GM12892 (cell line): Measurements from ENCODE around the gene DPH2.

ENCODE experiments used
- DNase-seq: peaks from one replicate; pipeline ENCODE4 v3.0.0; 2011; ENCODE audit not compliant: insufficient read length
- FAIRE-seq: peaks from 2 replicates; lab custom pipeline; 2011; peaks lifted over from hg19 to GRCh38; lab: Jason Lieb, UNC
- POLR2A ChIP-seq: IDR thresholded peaks from 2 replicates; pipeline ENCODE4 v1.6.1; 2011; ENCODE audit warnings: low read depth, low read length, control low read depth
- POLR2AphosphoS5 ChIP-seq: IDR thresholded peaks from 2 replicates; pipeline ENCODE4 v1.6.1; 2011; ENCODE audit warnings: low read depth, low read length, control low read depth
- TAF1 ChIP-seq: IDR thresholded peaks from 2 replicates; pipeline ENCODE4 v1.6.1; 2011; ENCODE audit warnings: low read depth, mild to moderate bottlenecking, control low read depth, low read length, borderline replicate concordance

DPH2 gene

GRCh38 chr1:43980255-43981134, 10.7 kb downstream of the DPH2 start:
- TF ChIP-seq TAF1 (no peak), POLR2A (no peak), POLR2AphosphoS5 (no peak)
- no peak for FAIRE-seq
- DNase-seq: no peak

GRCh38 chr1:43981135-43981491, 11.3 kb downstream of the DPH2 start:
- TF ChIP-seq POLR2A (no peak), TAF1 (no peak), POLR2AphosphoS5 (no peak)
- no peak for FAIRE-seq
- DNase-seq: no peak

GRCh38 chr1:43981636-43982035, 11.8 kb downstream of the DPH2 start:
- FAIRE-seq (no peak), DNase-seq (no peak)
- TF ChIP-seq TAF1: no peak
- TF ChIP-seq POLR2AphosphoS5: no peak
- no peak for TF ChIP-seq POLR2A

GRCh38 chr1:43982241-43982640, 12.4 kb downstream of the DPH2 start:
- FAIRE-seq (no peak), DNase-seq (no peak)
- TF ChIP-seq POLR2AphosphoS5: no peak
- no peak for TF ChIP-seq TAF1
- TF ChIP-seq POLR2A: no peak

GRCh38 chr1:43982808-43983207, 13.0 kb downstream of the DPH2 start:
- no peak for TF ChIP-seq POLR2A
- no peak for TF ChIP-seq TAF1
- no peak for TF ChIP-seq POLR2AphosphoS5
- FAIRE-seq (no peak), DNase-seq (no peak)

GRCh38 chr1:43983253-43983899, 13.6 kb downstream of the DPH2 start:
- FAIRE-seq: no peak
- DNase-seq: no peak
- no peak for TF ChIP-seq POLR2A

- TF ChIP-seq TAF1: no peak
- TF ChIP-seq POLR2AphosphoS5: no peak
- TF ChIP-seq POLR2A: no peak
- no peak for FAIRE-seq
- DNase-seq: no peak
These were observed 15.0 kb downstream of the DPH2 start for GRCh38 chr1:43984855-43985254.

GRCh38 chr1:43985984-43986595, 16.3 kb downstream of the DPH2 start:
- DNase-seq (no peak), FAIRE-seq (no peak)
- TF ChIP-seq POLR2A: no peak
- no peak for TF ChIP-seq POLR2AphosphoS5
- no peak for TF ChIP-seq TAF1

- no peak for TF ChIP-seq TAF1
- TF ChIP-seq POLR2AphosphoS5: no peak
- no peak for TF ChIP-seq POLR2A
- DNase-seq: no peak
- FAIRE-seq: no peak
These were observed 16.9 kb downstream of the DPH2 start for GRCh38 chr1:43986712-43987111.

- no peak for TF ChIP-seq TAF1
- DNase-seq (no peak), FAIRE-seq (no peak)
These were observed 17.5 kb downstream of the DPH2 start for GRCh38 chr1:43987159-43987902.
